Measurements from ENCODE around the gene OR10J4.
"Not testable (repeated sequence)": the region's sequence is repeated elsewhere in the genome, so short reads cannot be mapped to it uniquely, and the experiment has no call there.

Gene OR10J4

DNA sequence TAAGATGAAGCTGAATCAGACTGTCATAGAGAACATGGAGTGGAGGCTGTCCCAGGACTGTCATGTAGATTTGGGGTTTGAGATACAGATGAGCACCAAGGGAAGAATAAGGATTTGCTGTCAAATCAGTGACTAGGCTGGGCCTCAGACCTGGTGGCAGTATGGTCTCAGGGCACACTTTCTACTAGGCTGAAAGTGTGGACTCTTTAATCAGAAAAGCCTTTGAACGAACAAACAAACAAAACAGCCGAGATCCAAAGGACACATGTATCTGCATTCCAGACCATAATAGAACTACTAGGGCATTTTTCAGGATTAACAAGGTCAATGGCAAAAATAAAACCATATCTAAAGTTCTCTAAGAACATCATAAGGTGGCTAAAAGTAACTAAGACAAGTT, 10.4 kb downstream of the OR10J4 start:
- no peak for DNase-seq (ENCODE audit: low read depth)
- H3K4me3 ChIP-seq (ENCODE audit: low read depth, low read length): no peak overlapping the region
- TF ChIP-seq POLR2A (IDR thresholded peaks at IDR 0.05; ENCODE audit: extremely low read depth, insufficient read length): no peak
- TF ChIP-seq, protein P1, sequence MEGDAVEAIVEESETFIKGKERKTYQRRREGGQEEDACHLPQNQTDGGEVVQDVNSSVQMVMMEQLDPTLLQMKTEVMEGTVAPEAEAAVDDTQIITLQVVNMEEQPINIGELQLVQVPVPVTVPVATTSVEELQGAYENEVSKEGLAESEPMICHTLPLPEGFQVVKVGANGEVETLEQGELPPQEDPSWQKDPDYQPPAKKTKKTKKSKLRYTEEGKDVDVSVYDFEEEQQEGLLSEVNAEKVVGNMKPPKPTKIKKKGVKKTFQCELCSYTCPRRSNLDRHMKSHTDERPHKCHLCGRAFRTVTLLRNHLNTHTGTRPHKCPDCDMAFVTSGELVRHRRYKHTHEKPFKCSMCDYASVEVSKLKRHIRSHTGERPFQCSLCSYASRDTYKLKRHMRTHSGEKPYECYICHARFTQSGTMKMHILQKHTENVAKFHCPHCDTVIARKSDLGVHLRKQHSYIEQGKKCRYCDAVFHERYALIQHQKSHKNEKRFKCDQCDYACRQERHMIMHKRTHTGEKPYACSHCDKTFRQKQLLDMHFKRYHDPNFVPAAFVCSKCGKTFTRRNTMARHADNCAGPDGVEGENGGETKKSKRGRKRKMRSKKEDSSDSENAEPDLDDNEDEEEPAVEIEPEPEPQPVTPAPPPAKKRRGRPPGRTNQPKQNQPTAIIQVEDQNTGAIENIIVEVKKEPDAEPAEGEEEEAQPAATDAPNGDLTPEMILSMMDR (IDR thresholded peaks at IDR 0.05; ENCODE audit: low read depth, low read length): no peak
- no peak for TF ChIP-seq MYC (IDR thresholded peaks at IDR 0.05; ENCODE audit: low read depth, low read length)
- TF ChIP-seq, protein P2, sequence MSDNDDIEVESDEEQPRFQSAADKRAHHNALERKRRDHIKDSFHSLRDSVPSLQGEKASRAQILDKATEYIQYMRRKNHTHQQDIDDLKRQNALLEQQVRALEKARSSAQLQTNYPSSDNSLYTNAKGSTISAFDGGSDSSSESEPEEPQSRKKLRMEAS (IDR thresholded peaks at IDR 0.05; ENCODE audit: low read depth, low read length): no peak

DNA sequence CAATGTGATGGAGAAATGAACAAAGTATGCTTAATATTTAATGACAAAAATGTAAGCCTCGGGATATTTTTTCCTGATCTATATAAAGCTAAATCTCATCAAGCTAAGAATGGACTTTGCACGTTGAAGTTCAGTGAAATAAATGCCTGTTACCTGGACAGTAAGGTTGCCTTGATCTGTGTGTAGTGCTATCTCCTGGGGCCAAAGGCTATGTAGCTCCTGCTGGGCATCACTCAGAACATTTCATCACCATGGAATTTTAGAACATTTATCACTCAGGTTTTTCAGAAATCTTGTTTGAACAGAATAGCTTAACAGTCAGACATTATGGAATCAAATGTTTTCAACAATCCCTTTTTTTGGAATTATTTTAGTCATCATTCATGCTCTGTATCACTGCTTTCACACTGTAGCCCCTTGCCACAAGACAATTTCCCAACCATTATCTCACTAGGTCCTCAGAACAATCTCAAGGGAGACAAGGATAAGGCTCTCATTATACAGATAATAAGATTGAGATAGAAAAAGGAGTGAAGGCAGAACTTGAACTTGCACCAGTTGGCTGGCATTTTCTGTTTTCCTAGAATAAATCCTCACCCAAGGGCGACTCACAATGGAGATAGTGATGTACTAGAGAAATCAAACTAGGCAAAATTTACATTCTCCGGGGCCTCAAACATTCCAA, 11.2 kb downstream of the OR10J4 start:
- DNase-seq (ENCODE audit: low read depth): no peak
- TF ChIP-seq MYC (IDR thresholded peaks at IDR 0.05; ENCODE audit: low read depth, low read length): no peak
- TF ChIP-seq, protein P1 (IDR thresholded peaks at IDR 0.05; ENCODE audit: low read depth, low read length): no peak
- no peak for TF ChIP-seq POLR2A (IDR thresholded peaks at IDR 0.05; ENCODE audit: extremely low read depth, insufficient read length)
- TF ChIP-seq, protein P2 (IDR thresholded peaks at IDR 0.05; ENCODE audit: low read depth, low read length): no peak
- no peak overlapping the region for H3K4me3 ChIP-seq (ENCODE audit: low read depth, low read length)

DNA sequence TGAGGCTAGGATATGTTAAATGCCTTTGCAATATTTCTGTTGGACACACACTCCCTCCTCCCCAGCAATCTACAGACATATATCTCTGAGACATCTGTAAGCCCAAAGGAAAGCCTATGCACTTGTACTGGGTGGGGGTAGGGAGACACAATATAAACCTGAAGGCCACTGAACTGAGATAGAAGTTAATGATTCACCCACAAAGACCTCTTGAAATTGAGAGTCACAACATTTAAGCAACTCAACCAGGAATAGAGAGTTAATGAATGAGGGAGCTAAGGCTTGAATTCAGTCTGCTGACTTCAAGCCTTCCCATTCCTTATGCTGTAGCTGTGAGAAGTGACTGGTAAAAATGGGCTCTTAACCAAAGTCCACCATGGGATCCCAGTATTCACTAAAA, 12.5 kb downstream of the OR10J4 start:
- no peak overlapping the region for H3K4me3 ChIP-seq (ENCODE audit: low read depth, low read length)
- no peak for DNase-seq (ENCODE audit: low read depth)
- TF ChIP-seq, protein P1 (IDR thresholded peaks at IDR 0.05; ENCODE audit: low read depth, low read length): no peak
- TF ChIP-seq MYC (IDR thresholded peaks at IDR 0.05; ENCODE audit: low read depth, low read length): no peak
- TF ChIP-seq, protein P2 (IDR thresholded peaks at IDR 0.05; ENCODE audit: low read depth, low read length): no peak
- TF ChIP-seq POLR2A (IDR thresholded peaks at IDR 0.05; ENCODE audit: extremely low read depth, insufficient read length): no peak

DNA sequence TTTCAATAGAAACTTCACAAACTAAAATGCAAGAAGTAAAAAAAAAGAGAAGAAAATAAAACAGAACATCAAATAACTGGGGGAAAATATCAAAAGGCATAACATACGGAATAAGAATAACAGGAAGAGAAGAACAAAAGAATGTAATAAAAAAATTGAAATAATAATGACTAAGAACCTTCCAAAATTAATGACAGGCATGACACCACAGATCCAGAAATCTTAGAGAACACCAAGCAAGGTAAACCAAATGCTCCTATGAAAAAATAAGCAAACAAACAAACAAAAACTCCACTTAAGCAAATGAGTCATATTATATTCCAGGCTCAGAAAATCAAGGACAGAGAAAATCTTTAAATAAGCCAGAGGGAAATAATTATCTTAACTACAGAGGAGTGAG, 16.2 kb downstream of the OR10J4 start:
- no peak overlapping the region for H3K4me3 ChIP-seq (ENCODE audit: low read depth, low read length)
- TF ChIP-seq POLR2A (IDR thresholded peaks at IDR 0.05; ENCODE audit: extremely low read depth, insufficient read length): no peak
- TF ChIP-seq, protein P2 (IDR thresholded peaks at IDR 0.05; ENCODE audit: low read depth, low read length): no peak
- TF ChIP-seq, protein P1 (IDR thresholded peaks at IDR 0.05; ENCODE audit: low read depth, low read length): no peak
- TF ChIP-seq MYC (IDR thresholded peaks at IDR 0.05; ENCODE audit: low read depth, low read length): no peak
- DNase-seq (ENCODE audit: low read depth): no peak

DNA sequence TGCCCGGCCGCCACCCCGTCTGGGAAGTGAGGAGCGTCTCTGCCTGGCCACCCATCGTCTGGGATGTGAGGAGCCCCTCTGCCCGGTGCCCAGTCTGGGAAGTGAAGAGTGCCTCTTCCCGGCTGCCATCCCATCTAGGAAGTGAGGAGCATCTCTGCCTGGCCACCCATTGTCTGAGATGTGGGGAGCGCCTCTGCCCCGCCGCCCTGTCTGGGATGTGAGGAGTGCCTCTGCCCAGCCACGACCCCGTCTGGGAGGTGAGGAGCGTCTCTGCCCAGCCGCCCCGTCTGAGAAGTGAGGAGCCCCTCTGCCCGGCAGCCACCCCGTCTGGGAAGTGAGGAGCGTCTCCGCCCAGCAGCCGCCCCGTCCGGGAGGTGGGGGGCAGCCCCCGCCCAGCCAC, 17.6 kb downstream of the OR10J4 start:
- H3K4me3 ChIP-seq (ENCODE audit: low read depth, low read length): not testable (repeated sequence)

DNA sequence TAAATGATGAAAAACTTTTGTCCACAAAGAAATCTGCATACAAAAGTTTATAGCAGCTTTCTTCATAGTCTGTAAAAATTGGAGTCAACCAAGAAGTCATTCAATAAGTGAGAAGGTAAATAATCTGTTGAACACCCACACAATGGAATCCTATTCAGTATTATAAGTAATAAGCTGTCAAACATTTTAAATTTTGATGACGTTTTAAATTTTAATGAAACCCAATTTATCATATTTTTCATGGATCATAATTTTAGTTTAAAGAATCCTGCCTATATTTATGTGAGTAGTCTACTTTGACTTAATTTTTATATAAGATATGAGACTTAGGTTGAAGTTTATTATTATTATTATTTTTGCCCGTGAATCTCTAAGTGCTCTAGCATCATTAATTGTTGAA, 27.5 kb downstream of the OR10J4 start:
- TF ChIP-seq POLR2A (IDR thresholded peaks at IDR 0.05; ENCODE audit: extremely low read depth, insufficient read length) (no peak), MYC (IDR thresholded peaks at IDR 0.05; ENCODE audit: low read depth, low read length) (no peak)
- TF ChIP-seq, protein P2 (IDR thresholded peaks at IDR 0.05; ENCODE audit: low read depth, low read length): no peak
- TF ChIP-seq, protein P1 (IDR thresholded peaks at IDR 0.05; ENCODE audit: low read depth, low read length): no peak
- no peak overlapping the region for H3K4me3 ChIP-seq (ENCODE audit: low read depth, low read length)
- no peak for DNase-seq (ENCODE audit: low read depth)

More for the DNA sequence above, 17.6 kb downstream of the OR10J4 start:
- DNase-seq (ENCODE audit: low read depth): not testable (repeated sequence)
